HG02981 (cell line): ENCODE data around the gene RBM46.
"Not testable (repeated sequence)": the region's sequence is repeated elsewhere in the genome, so short reads cannot be mapped to it uniquely, and the experiment has no call there.

Experiments
- ATAC-seq: cut with Tn5 transposase; IDR thresholded peaks from one replicate; pipeline ENCODE4 v1.9.1; 2021; ENCODE audit warnings: mild to moderate bottlenecking, moderate library complexity; ENCODE audit not compliant: unreplicated experiment

RBM46 gene

DNA sequence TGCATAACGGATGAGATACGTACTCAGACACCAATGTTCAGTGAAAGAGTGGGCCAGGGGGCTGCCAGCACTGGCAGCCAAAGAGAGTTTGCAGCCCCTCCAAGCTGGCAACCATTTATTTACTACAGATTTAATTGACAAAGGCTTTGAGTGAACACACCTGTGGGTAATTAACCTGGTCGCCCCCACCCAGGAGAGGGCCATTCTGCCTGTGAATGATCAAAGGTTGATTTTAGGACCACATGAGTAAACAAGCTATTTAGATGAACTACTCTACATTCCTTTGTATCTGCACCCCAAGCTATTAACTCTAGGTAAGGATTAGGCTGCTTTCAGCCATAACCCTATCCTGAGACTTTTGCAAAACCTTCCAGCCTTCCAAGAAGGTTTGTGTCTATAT lies 55.0 kb downstream of the RBM46 start:
- ATAC-seq, result no peak

DNA sequence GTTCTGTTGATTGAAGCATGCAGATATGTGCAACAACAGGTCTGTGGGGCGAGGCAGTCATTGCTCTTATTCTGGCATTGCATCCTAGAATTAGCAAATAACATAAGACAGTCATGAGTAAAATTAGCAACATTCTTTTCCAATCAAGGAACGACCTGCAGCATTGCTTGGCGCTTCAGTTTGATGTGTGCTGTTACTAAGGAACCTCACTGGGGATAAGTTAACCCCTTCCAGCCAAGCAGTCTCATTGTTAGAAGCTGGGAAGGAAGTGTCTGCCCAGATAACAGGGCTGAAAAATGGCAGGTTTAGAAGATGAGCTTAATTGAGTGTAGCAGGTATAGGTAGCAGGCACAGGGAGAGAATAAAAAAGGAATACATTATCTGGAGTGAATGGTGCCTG lies 55.4 kb downstream of the RBM46 start:
- ATAC-seq, result no peak

DNA sequence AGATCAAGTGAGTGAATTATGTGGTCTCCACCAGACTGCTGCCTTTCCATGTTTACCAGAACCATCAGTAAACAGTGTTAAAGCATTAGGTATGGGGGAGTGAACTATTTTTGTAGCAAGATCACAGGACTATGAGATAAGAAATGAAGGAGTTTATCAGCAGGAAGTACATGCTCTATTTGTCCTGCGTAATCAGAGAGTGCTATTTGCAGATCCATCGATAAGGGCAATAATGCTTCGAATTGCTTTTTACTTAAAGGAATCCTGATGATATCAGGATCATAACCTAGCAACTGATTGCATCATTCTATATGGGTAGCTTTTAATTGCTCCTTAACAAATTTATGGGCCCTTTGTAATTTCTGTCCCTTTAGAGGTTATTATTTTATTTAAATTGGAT lies 57.1 kb downstream of the RBM46 start:
- ATAC-seq, result no peak

DNA sequence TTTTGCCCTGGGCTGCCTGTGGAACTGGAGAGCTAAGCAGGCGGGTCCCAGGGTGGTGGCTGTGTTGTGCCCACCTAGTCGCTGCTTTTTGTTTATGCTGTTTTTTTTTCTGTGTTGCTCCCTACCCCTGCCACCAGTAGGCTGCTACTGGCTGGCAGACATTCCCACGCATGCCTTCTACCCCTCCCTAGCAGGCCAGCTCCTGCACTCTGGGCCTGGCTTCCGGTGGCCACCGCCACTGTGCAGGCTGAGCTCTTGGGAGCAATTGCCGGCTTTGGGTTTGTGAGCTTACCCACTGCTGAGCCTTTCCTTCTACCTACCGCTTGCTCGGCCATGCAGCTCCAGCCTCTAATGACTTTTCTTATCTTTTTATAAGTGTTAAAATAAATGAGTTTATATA lies 57.6 kb downstream of the RBM46 start:
- no peak for ATAC-seq

DNA sequence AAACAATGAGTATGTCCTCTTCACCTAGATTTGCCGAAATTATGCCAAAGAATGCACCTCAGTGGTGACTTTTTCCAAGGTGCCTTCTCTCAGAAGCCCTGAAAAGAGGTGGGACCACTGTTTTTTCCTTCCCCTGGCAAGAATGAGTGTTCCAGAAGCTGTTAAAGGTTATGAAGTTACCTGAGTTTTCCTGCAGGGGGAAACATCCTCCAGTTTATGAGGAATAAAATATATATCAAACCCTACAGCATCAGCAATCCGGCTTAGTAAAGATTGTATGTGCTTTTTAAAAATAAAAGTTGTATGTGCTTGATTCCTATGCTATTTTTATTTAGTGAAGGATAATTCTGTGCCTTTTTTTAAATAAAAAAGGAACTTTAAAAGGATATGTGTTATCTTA lies 73.3 kb downstream of the RBM46 start:
- ATAC-seq, result no peak

DNA sequence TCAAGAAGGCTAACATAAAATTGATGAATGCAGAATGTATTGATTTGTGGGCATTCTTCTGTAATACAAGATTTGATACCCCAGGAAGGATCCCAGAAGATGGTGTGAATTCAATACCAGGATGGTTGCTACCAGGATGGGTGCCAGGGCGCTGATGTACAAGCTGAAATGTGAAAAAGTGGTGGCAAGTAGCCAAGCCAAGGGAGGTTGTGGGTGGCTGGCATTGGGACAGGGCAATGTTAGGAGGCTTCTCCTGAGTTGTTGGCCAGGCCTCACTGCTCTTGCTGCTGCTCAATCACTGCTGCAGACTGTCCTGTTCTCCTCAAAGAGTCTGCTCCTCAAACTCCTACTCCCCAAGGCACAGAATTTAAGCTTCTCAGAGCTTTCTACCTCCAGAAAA lies 77.1 kb downstream of the RBM46 start:
- no peak for ATAC-seq

DNA sequence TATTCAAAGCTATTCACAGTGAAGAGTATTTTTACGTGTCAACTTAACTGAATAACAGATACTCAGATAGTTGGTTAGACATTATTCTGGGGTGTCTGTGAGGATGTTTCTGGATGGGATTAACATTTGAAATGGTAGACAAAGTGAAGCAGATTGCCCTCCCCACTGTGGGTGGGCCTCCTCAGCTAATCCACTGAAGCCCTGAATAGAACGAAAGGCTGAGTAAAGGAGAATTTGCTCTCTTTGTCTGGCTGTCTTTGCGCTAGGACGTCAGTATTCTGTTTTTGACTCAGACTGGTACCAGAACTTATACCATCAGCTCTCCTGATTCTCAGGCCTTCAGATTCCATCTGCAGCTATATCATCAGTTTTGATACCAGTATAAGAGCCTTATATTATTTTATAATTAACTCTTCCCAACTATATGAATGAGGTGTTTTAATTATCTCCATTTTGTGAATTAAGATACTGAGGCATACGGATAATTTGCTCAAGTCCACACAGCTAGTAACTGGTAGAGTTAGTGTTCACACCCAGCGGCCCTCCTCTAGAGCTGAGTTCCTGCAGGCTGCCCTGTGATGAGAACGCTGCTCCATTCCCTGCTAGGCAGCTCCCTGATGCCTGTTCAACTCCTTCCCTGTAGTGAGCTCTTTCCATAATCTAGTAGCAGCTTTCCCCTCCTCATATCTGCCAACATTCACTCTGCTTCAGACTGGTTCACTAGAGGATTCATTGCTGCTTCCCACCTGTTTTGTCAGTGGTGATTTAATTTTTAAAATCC lies 87.5 kb downstream of the RBM46 start:
- ATAC-seq, result no peak

DNA sequence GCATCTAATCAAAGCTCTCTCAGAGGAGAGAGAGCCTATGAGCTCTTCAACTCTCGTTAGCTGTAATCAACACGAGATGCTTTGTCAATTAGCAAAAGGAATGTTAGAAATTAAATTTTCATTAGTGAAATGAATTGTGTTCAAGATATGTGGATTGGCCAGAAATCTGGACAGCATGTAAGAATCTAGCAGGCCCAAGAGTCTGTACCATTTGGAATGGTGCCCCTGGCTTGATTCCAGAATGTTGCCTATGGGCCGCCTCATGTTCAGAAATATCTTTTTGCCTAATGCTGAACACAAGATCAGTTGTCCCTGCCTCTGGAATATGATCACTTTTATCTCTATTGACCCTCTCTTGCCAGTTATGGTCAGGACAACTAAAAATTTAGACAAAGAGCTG lies 88.2 kb downstream of the RBM46 start:
- ATAC-seq, result no peak

DNA sequence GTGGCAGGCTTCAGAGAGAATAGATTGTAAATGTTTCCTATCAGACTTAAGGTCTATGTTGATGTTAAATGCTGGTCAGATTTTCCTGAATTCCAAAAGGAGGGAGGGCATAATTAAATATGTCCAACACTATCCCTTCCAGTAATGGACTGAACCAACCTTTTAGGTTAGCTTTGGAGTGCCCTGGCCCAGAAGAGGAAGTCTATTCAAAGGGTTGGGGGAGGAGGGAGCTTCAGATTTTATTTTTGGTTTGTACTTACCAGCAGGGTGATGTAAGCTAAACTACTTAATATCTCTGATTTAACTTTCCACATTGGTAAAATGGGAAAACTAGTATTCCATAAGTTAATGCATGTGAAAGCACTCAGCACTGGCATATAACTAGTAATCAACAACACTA lies 91.1 kb downstream of the RBM46 start:
- ATAC-seq, result no peak

DNA sequence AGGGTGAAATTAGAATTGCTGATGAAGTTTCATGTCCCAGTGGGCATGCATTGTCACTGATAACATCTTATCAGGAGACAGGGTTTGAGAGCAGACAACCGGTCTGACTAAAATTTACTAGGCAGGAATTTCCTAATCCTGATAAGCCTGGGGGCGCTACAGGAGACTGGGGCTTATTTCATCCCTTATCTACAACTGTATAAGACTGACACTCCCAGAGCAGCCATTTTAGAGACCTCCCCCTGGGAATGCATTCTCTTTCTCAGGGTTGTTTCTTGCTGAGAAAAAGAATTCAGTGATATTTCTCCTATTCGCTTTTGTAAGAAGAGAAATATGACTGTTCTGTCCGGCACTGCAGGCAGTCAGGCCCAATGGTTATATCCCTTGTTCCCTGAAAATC lies 93.0 kb downstream of the RBM46 start:
- not testable (repeated sequence) for ATAC-seq

DNA sequence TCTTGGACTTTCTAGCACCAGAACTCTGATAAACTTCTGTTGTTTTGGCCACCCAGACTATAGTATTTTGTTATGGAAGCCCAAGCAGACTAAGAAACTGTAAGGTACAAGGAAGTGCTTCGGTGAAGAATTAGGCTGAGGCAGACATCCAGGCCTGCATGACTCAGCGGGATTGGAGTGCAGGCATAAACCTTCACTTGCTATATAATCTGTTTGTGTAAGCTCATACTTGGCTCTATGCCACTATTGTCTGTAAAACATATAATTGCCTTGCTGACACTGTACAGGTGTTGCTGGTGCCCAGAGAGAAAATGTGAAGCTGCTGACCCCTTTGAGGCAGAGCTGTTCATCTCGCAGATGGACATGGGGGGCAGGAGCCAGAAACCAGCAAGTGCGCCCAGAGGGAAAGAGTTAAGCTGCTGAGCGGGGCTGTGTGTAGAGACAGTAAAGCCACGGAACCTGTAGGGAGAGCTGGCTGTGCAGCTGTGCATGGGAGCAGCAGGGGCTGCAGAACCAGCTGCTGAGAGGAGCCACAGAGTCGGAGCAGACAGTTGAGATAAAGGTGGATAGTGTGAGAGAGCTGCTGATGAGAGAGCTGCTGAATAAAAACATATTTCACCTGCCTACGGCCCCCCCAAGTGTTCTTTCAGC lies 96.2 kb downstream of the RBM46 start:
- no peak for ATAC-seq
